ENCODE data around the gene ACTA1.
"Not testable (repeated sequence)": the region's sequence is repeated elsewhere in the genome, so short reads cannot be mapped to it uniquely, and the experiment has no call there.

ACTA1 gene

DNA sequence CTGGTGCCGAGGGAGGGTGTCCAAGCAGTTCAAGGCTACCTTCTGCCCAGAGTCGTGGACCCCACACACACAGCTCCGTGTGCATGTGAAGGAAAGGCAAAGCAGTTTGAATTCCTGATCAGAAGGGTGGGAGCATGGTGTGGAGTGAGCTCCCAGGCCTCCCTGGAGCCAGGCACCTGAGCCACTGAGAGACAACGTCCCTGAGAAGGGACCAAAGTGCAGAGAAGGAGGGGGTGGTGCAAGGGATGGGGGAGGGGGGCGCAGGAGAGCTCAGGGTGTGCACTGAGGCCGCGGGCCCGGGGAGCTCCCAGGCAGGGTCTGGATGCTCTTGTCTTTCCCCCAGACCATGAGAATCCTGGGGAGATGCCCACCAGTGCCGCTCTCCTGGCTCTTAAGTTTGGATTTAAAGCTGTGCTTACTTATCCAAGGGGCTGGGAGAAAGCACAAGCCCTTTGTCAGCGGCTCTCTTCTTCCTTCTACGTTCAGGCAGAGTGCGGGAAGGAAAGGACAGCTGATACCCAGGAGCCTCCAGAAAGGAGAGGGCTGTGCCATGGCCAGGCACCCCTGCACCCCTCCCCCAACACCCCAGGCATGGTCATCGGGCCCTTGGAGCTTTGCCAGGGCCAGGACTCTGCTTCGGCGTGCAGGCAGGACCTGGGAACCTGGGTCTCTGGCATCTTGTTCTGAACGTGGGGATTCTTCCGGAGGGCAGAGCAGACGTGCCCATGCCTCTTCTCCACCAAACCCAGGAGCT is 24.1 kb downstream of the ACTA1 start:
- peaks cover 54% of the 10 kb centered on the region for H3K27me3 ChIP-seq (ENCODE audit: insufficient read depth, insufficient read length)

DNA sequence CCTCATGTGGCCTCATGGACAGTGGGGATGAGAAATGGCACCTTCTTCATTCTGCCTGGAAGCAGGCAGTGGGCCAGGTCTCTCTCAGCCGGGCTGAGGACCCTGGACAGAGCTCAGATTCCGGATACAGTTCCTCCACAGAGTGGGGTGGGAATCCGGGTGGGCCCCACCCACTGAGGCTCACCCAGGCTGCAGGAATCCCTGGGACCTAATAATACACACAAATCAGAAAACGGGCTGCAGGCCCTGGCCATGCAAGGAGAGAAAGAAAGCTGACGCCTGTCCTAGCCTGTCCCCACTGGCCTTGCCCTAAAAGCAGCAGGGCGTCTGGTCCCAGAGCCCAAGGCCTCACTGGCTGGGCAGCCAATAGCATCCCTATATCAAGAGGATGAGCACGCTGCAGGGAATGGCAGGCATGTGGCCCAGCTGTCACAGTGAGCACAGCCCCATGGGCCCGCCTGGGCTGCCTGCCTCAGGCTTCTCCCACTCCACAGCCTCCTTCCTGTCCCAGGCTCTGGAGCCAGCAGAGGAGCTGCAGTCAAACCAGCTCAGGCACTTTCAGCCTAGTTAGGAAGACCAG is 25.3 kb downstream of the ACTA1 start:
- DNase-seq (ENCODE audit: low read depth, low spot score): no peak
- no peaks in the 10 kb centered on the region for H3K36me3 ChIP-seq (ENCODE audit: insufficient read depth, insufficient read length, low read length)
- H3K27me3 ChIP-seq (ENCODE audit: insufficient read depth, insufficient read length): peaks cover 55% of the 10 kb centered on the region
- TF ChIP-seq SUZ12 (IDR thresholded peaks at IDR 0.05; ENCODE audit: extremely low read depth, insufficient read depth, insufficient read length): no peak
- TF ChIP-seq YY1 (IDR thresholded peaks at IDR 0.05; ENCODE audit: insufficient read depth, insufficient read length): no peak
- TF ChIP-seq ZNF274 (IDR thresholded peaks at IDR 0.05; ENCODE audit: low read depth, low read length): no peak
- H3K9me3 ChIP-seq (ENCODE audit: insufficient read depth, low read length): no peaks in the 10 kb centered on the region
- peaks cover 25% of the 10 kb centered on the region for H3K4me1 ChIP-seq (ENCODE audit: insufficient read depth, insufficient read length)
- no peak overlapping the region for H3K9ac ChIP-seq (ENCODE audit: insufficient read length, low read depth)
- H3K4me3 ChIP-seq (ENCODE audit: insufficient read length, low read depth): no peak overlapping the region

More for the DNA sequence above, 24.1 kb downstream of the ACTA1 start:
- Histone ChIP-seq H3K9ac (ENCODE audit: insufficient read length, low read depth) (no peak overlapping the region), H3K9me3 (ENCODE audit: insufficient read depth, low read length) (no peaks in the 10 kb centered on the region), H3K4me1 (ENCODE audit: insufficient read depth, insufficient read length) (peaks cover 25% of the 10 kb centered on the region), H3K4me3 (ENCODE audit: insufficient read length, low read depth) (no peak overlapping the region), H3K36me3 (ENCODE audit: insufficient read depth, insufficient read length, low read length) (no peaks in the 10 kb centered on the region)
- TF ChIP-seq YY1 (IDR thresholded peaks at IDR 0.05; ENCODE audit: insufficient read depth, insufficient read length) (no peak), ZNF274 (IDR thresholded peaks at IDR 0.05; ENCODE audit: low read depth, low read length) (no peak), SUZ12 (IDR thresholded peaks at IDR 0.05; ENCODE audit: extremely low read depth, insufficient read depth, insufficient read length) (no peak)
- DNase-seq (ENCODE audit: low read depth, low spot score): no peak

DNA sequence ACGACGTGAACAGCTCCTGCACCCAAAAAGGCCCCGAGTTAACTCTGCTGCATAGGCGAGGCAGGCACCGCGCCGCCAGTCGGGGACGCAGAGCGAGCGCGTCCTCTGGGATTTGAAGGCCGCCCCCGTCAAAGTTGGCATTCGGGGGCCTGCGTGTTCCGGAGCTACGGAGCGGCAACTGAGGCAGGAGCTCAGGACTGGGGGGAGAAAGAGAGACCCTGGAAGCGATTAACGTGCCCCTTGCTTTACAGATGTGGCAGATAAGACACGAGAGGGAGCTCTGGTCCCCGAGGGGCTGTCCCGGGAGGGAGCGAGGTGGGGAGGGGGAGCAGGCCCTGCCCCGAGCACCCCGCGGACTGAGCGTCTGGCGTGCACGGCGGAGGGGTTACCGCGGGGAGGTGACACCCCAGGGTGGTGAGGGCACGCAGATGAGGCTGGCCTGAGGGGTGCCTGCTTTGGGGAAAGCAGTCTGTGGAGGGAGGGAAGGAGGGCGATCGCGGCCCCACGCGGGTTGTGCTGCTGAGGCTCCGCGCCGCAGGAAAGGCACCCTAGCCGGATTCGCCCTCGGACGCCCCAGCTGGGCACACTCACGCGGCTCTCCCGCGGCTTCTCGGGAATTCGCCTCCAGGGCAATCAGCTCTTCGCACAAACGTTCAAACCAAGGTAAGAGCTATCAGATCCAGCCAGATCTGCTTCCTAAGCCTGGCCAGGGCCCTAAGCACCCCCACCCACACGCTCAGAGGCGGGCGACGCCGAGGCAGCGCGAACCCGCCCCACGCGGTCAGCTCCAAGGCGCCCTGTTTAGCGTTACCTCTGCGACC is 26.5 kb downstream of the ACTA1 start:
- H3K9ac ChIP-seq (ENCODE audit: insufficient read length, low read depth): peak overlapping the region; percentile 81

DNA sequence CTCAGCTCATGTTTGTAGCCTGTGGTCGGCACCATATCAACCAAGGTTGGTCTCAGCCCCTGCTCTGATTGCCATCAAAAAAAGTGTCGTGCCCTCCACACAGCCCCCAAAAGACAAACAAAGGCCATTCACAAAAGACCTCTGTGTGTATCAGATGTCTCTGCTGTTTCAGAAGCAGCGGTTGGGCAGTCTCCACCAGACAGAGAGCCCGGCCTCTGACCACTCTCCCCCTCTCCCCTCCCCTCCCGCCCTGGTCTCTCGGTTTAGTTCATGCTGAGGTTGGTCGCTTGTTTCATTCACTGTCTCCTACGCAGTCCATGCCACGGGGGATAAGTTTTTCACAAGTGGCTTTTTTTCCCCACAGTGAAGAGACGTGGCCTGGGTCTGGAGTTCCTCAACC is 27.1 kb downstream of the ACTA1 start:
- H3K36me3 ChIP-seq (ENCODE audit: insufficient read depth, insufficient read length, low read length): no peaks in the 10 kb centered on the region
- no peak for TF ChIP-seq YY1 (IDR thresholded peaks at IDR 0.05; ENCODE audit: insufficient read depth, insufficient read length)
- no peak for TF ChIP-seq SUZ12 (IDR thresholded peaks at IDR 0.05; ENCODE audit: extremely low read depth, insufficient read depth, insufficient read length)
- TF ChIP-seq ZNF274 (IDR thresholded peaks at IDR 0.05; ENCODE audit: low read depth, low read length): no peak

More for the DNA sequence above, 26.5 kb downstream of the ACTA1 start:
- DNase-seq (ENCODE audit: low read depth, low spot score): no peak
- peaks cover 60% of the 10 kb centered on the region for H3K27me3 ChIP-seq (ENCODE audit: insufficient read depth, insufficient read length)
- H3K36me3 ChIP-seq (ENCODE audit: insufficient read depth, insufficient read length, low read length): no peaks in the 10 kb centered on the region
- TF ChIP-seq ZNF274 (IDR thresholded peaks at IDR 0.05; ENCODE audit: low read depth, low read length) (no peak), SUZ12 (IDR thresholded peaks at IDR 0.05; ENCODE audit: extremely low read depth, insufficient read depth, insufficient read length) (no peak), YY1 (IDR thresholded peaks at IDR 0.05; ENCODE audit: insufficient read depth, insufficient read length) (no peak)
- H3K4me3 ChIP-seq (ENCODE audit: insufficient read length, low read depth): peak overlapping the region; percentile 63
- no peaks in the 10 kb centered on the region for H3K9me3 ChIP-seq (ENCODE audit: insufficient read depth, low read length)
- peaks cover 25% of the 10 kb centered on the region for H3K4me1 ChIP-seq (ENCODE audit: insufficient read depth, insufficient read length)

GRCh38 chr1:229403573-229403972 is 30.3 kb downstream of the ACTA1 start:
- Histone ChIP-seq H3K27me3 (ENCODE audit: insufficient read depth, insufficient read length) (peaks cover 60% of the 10 kb centered on the region), H3K9ac (ENCODE audit: insufficient read length, low read depth) (no peak overlapping the region), H3K9me3 (ENCODE audit: insufficient read depth, low read length) (no peaks in the 10 kb centered on the region), H3K4me3 (ENCODE audit: insufficient read length, low read depth) (no peak overlapping the region), H3K4me1 (ENCODE audit: insufficient read depth, insufficient read length) (peaks cover 5% of the 10 kb centered on the region), H3K36me3 (ENCODE audit: insufficient read depth, insufficient read length, low read length) (no peaks in the 10 kb centered on the region)
- no peak for TF ChIP-seq SUZ12 (IDR thresholded peaks at IDR 0.05; ENCODE audit: extremely low read depth, insufficient read depth, insufficient read length)
- TF ChIP-seq YY1 (IDR thresholded peaks at IDR 0.05; ENCODE audit: insufficient read depth, insufficient read length): no peak
- TF ChIP-seq ZNF274 (IDR thresholded peaks at IDR 0.05; ENCODE audit: low read depth, low read length): no peak
- DNase-seq (ENCODE audit: low read depth, low spot score): no peak

More for the DNA sequence above, 27.1 kb downstream of the ACTA1 start:
- Histone ChIP-seq H3K9me3 (ENCODE audit: insufficient read depth, low read length) (no peaks in the 10 kb centered on the region), H3K27me3 (ENCODE audit: insufficient read depth, insufficient read length) (peaks cover 63% of the 10 kb centered on the region), H3K4me3 (ENCODE audit: insufficient read length, low read depth) (peak overlapping the region; percentile 63), H3K4me1 (ENCODE audit: insufficient read depth, insufficient read length) (peaks cover 25% of the 10 kb centered on the region), H3K9ac (ENCODE audit: insufficient read length, low read depth) (peak overlapping the region; percentile 81)
- no peak for DNase-seq (ENCODE audit: low read depth, low spot score)

GRCh38 chr1:229402993-229403392 is 30.9 kb downstream of the ACTA1 start:
- no peaks in the 10 kb centered on the region for H3K36me3 ChIP-seq (ENCODE audit: insufficient read depth, insufficient read length, low read length)
- no peak for DNase-seq (ENCODE audit: low read depth, low spot score)
- H3K4me1 ChIP-seq (ENCODE audit: insufficient read depth, insufficient read length): no peaks in the 10 kb centered on the region
- no peak overlapping the region for H3K4me3 ChIP-seq (ENCODE audit: insufficient read length, low read depth)
- H3K9ac ChIP-seq (ENCODE audit: insufficient read length, low read depth): no peak overlapping the region
- no peak for TF ChIP-seq YY1 (IDR thresholded peaks at IDR 0.05; ENCODE audit: insufficient read depth, insufficient read length)
- no peak for TF ChIP-seq SUZ12 (IDR thresholded peaks at IDR 0.05; ENCODE audit: extremely low read depth, insufficient read depth, insufficient read length)
- no peak for TF ChIP-seq ZNF274 (IDR thresholded peaks at IDR 0.05; ENCODE audit: low read depth, low read length)
- no peaks in the 10 kb centered on the region for H3K9me3 ChIP-seq (ENCODE audit: insufficient read depth, low read length)
- peaks cover 58% of the 10 kb centered on the region for H3K27me3 ChIP-seq (ENCODE audit: insufficient read depth, insufficient read length)

DNA sequence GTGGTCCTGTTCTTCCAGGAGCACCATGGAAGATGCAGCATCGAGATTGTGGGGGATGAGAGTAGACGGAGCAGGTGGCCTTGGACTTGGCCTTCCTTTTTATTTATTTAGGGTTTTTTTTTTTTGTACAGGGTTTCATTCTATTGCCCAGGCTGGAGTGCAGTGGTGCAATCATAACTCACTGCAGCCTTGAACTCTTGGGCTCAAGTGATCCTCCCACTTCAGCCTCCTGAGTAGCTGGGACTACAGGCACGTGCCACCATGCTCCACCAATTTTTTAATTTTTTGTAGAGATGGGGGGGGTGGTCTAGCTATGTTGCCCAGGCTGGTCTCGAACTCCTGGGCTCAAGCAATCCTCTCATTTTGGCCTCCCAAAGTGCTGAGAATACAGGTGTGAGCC is 31.6 kb downstream of the ACTA1 start:
- not testable (repeated sequence) for H3K9me3 ChIP-seq (ENCODE audit: insufficient read depth, low read length); DNase-seq (ENCODE audit: low read depth, low spot score); H3K4me1 ChIP-seq (ENCODE audit: insufficient read depth, insufficient read length); H3K36me3 ChIP-seq (ENCODE audit: insufficient read depth, insufficient read length, low read length); H3K4me3 ChIP-seq (ENCODE audit: insufficient read length, low read depth); H3K9ac ChIP-seq (ENCODE audit: insufficient read length, low read depth)
- peaks cover 55% of the 10 kb centered on the region for H3K27me3 ChIP-seq (ENCODE audit: insufficient read depth, insufficient read length)
